ENCODE results near the gene ZDHHC11. TPM values are rescaled to one million over a fixed set of nuclear protein-coding genes. Genes with fewer than 3 reads are reported as not detected.
"Not testable (repeated sequence)": the region's sequence is repeated elsewhere in the genome, so short reads cannot be mapped to it uniquely, and the experiment has no call there.

ZDHHC11 gene
- polyA plus RNA-seq, 4 donors = 3.0 to 11.0 (median 6.2) TPM

DNA sequence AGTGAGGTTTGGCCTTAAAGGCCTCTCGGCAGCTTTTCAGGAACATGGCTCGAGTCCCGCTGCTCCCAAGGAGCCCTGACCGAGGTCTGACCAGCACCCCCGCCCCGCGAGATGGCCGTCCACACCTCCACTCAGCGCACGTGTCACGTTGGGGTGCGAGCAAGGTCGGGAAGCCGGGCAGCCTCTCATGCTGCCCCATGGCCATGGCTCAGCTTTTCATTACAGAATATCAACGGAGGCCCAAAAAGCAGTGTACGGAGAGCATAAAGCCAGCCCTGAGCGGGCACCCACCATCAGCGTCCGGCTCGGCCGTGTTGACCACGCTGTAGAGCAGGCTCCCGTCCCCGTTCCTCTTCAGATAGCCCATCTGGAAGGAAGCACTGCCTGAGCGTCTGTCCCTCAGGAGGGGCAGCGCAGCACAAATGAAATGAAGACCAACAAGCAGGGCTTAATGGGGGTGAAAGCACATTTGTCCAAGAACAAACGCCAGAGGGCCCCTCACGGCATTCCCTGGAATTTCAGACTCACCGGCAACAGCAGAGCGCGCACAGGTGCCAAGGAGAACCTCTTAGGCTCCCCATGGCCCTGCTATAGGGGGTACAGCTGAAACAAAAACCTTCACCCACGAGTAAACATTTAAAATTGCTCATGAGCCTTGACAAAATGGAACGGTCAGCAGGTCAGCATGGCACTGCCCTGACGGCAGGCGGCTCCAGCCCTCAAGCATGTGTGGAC, 30.2 kb upstream of the ZDHHC11 start:
- no peak for DNase-seq (ENCODE audit: low read depth in 4 of 4, low spot score in 3 of 4)

DNA sequence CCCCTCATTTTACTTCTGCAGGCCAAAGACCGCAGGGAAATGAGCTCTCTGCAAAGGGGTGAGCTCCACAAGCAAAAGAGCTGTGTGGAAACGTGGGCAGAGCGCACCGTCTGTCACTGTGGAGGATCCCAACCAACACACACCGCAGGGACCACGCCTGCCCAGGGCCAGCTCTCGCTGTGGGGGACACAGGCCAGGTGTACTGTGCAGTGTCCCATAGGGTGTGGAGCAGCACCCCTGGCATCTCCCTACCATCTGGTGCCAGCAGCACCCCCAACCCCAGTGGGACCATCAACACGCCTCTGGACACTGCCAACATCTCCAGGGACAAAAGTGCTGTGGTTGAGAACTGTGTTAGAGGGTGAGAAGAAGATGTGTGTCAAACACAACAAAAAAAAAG, 27.9 kb upstream of the ZDHHC11 start:
- not testable (repeated sequence) for DNase-seq (ENCODE audit: low read depth in 4 of 4, low spot score in 3 of 4)

DNA sequence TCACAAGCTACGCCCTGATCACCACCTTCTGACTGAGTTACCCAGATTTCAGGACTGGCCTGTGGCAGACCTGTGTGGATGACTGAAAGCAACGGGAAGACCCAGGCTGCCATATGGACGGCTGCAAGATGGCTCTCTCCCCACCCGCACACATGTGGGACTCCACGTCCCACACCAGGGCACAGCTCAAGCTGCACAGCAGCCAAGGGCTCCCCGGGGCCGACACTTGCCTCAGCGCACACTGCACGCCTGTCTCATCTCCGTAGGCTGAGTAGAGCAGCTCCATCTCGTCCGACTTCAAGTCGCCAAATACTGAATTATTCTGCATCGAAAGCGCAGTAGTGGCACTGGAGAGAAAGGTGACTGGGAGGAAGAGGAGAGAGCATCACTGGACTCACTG, 27.3 kb upstream of the ZDHHC11 start:
- no peak for DNase-seq (ENCODE audit: low read depth in 4 of 4, low spot score in 3 of 4)

DNA sequence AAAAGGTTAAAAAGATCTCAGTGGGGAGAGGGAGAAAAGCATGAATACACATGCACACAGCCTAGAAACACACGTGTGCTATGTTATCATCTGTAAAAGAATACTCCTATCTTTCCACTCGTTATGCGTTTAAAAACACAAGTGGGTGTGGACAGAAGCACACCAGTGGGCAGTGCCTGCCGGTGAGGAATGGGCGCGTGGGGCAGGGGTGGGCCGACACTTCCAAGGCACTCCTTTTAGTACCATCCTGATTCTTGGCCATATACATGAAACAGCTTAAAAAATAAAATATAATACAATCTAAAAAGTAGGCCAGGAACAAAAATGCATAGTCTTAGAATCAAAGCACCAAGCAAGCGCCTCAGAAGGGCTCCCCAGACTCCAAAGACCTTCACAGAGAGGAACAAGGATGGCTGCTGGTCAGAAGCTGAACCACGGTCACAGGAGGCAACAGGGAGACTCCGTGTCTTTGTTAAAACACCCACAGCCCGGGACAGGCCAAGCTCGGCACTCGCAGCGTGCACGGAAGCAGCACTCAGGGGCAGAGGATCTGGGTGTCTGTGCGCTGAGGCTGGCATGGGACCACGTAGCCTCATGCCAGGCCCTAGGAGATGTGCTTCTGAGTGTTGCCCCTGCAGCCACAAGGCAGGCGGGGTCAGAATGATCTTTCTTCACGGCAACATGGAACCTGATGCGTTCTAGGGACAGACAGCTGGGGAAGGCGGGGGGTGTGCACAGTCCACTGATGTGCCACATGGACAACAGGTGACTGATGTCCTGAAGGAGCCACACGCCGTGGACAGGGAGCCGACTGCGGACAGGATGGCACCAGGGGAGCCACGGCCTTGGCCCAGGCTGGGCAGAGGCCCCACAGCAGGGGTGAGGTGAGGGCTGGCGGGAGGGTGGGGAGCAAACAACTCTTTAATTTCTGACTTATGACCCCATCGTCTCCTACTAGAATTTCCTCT, 25.9 kb upstream of the ZDHHC11 start:
- DNase-seq (ENCODE audit: low read depth in 4 of 4, low spot score in 3 of 4) = no peak

DNA sequence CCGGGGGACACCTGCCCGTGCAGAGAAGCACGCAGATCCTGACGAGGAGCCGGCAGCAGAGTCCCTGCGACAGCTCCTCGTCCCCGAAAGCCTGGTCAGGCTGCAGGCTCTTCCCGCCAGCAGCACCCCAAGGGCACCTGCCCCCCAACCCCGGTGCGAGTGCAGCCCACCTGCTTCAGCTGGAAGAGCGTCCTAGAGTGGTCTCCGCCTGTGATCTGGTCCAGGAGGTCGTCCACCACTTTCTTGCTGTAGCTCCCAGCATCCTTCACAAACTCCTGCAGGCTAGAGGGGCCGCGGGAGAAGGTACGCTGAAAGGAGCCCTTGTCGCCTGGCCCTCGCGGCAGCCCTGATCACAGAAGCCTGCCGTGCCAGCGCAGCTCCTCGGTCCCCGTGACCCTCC, 25.1 kb upstream of the ZDHHC11 start:
- DNase-seq (ENCODE audit: low read depth in 4 of 4, low spot score in 3 of 4) = no peak

DNA sequence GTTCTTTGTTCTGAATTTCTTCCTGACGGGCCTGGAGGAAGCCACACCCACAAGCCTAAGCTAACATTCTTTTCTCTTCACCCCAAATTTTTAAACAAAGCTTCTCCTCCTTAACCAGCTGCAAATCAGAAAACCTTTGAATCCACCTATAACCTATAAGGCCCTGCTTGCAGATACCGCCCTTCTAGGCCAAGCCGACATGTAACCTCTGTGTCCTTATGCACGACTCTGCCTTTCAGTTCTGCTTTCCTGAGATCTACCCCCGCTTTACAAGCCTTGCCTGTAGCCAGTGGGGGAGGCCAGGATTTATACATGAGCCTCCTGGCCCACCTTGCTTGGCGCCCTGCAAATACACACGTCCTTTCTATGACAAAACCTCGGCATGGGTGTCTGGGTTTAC, 22.5 kb upstream of the ZDHHC11 start:
- no peak for DNase-seq (ENCODE audit: low read depth in 4 of 4, low spot score in 3 of 4)

DNA sequence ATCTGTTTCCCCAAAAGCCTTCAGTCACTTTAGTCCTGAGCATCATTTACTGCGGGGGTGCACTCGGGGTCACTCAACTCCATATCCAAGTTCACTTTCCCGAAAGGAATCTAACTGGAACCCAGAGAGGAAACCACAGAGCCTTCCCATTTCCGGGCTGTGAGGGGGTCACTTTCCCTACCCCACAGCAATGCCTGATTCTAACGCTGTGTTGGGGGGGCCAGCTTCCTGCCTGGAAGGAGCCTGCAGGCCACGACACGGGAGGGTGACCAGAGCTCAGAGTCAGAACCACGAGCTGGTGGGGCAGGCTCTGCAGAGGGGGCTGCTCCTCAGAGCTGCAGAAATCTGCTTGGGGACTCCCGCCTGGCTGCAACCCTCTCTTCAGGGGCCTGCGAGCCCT, 21.5 kb upstream of the ZDHHC11 start:
- DNase-seq (ENCODE audit: low read depth in 4 of 4, low spot score in 3 of 4) = no peak

DNA sequence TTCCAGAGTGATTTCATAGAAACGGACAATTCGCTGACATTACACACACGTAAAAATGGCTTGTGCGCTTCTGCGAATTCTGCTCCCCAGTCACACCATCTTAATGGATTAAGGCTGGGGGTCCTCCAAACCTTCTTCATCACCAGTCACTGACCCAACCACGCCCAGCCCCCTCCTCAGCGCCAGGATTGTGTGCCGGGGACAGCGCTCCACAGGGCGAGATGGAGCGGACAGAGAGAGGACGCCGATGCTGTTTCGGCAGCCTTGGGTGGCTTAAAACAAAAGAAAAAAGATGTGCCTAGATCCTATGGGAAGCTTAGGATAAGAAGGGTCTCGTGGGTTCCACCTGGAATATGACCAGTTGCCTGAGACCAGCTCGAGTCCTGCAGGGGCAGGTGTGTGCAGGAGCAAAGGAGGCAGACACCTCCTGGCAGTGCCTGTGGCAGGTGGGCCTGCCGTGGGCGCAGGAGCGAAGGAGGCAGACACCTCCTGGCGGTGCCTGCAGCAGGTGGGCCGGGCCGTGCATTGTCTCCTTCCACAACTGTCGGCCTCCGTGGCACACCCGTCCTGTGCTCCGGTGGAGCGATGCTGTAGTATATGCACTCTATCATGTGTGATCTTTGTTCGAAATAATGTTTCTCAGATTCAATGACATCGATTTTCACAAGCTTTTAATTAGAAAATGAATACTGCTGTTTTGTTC, 21.0 kb upstream of the ZDHHC11 start:
- no peak for DNase-seq (ENCODE audit: low read depth in 4 of 4, low spot score in 3 of 4)

DNA sequence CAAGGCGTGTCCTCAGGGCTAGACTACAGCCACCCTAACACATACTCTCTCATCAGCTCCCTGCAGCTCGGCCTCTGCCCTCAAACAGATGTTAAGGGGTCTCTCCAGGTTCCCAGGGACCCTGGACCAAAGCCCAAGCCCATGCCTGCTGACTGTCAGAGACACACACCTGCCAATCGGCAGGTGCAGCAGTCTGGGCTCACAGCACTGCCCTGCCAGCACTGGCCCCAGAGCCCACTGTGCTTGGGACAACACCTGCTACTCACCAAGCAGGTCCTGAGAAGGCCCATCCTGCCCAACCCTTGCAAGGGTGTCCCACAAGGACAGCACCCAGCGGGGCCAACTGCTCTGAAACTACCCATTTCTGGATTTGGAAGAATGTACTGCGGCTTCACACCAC, 20.2 kb upstream of the ZDHHC11 start:
- DNase-seq (ENCODE audit: low read depth in 4 of 4, low spot score in 3 of 4) = no peak

DNA sequence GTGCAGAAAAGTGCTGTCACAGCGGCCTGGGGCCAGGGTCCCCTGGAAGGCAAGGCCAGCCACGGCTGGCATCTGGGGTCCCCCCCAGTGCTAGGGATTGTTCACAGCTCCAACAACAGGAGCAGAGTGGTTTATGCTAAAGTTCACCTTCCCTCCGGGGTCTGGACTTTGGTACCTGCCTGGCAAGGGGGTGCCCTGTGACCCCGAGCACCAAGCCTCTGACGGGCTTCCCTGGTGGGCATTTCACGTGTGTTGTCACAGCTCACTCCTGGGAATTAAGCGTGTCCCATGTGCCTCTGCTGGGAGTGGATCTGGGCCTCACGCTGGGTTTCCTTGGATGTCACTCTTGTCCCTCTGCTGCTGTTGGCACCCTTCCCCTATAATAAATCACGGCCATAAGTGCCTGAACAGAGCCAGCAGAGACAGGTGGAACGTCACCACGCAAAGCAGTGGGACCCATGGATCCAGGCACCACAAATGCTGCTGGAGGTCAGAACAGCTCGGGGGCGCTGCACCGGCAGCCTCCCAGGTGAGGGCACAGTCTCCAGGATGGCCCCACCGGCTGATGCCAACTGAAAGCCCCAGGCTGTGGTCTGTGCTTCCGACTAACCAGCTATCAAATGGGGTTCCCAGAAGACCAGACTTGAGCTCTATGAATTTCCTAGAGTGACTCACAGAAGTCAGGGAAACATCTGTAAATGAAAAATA, 17.8 kb upstream of the ZDHHC11 start:
- DNase-seq (ENCODE audit: low read depth in 4 of 4, low spot score in 3 of 4) = no peak

DNA sequence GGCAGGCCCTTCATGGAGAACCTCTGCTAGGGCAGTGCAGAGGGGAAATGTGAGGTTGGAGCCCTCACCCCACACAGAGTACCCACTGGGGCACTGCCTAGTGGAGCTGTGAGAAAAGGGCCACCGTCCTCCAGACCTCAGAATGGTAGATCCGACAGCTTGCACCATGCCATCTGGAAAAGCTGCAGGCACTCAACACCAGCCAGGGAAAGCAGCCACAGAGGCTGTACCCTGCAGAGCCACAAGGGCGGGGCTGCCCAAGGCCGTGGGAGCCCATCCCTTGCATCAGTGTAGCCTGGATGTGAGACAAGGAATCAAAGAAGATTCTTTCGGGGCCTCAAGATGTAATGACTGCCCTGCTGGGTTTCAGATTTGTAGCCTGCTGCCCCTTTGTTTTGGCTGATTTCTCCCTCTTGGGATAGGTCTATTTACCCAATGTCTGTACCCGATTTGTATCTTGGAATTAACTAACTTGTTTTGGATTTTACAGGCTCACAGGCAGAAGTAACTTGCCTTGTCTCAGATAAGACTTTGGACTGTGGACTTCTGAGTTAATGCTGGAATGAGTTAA, 16.6 kb upstream of the ZDHHC11 start:
- no peak for DNase-seq (ENCODE audit: low read depth in 4 of 4, low spot score in 3 of 4)

DNA sequence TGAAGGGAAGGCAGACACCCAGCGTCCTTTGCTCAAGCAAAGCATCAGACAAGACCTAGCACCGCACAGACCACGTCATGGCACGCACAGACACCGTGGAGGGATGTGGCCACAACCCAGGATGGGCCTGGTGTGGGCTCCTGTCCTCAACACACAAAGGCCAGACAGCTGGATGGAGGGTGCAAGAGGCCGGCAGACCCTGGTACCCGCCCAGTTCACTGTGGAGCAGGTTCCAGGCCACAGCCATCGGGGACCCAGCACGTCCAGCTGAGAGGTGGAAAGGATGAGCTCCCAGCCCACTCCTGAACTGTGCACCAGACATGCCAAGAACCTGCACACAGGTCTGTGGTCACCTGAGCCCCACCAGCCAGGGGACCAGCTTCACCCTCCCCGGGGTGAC, 15.0 kb upstream of the ZDHHC11 start:
- no peak for DNase-seq (ENCODE audit: low read depth in 4 of 4, low spot score in 3 of 4)

DNA sequence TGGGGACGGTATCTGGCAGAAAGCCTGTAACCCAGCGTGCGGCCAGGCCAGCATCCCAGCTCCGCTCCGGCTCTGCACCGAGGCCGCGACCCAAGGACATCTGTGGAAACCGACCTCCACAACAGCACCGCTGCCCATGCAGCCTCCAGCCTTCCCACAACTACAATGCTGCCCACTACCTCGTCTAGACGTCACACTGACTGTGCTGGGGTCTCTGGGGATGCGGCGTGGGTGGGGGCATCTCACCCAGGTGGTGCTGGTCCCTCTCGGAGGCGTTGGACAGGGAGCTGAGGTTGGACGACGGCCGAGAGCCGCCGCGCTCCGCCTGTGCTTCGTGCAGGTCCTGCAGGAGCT, 14.4 kb upstream of the ZDHHC11 start:
- DNase-seq (ENCODE audit: low read depth in 4 of 4, low spot score in 3 of 4) = no peak

DNA sequence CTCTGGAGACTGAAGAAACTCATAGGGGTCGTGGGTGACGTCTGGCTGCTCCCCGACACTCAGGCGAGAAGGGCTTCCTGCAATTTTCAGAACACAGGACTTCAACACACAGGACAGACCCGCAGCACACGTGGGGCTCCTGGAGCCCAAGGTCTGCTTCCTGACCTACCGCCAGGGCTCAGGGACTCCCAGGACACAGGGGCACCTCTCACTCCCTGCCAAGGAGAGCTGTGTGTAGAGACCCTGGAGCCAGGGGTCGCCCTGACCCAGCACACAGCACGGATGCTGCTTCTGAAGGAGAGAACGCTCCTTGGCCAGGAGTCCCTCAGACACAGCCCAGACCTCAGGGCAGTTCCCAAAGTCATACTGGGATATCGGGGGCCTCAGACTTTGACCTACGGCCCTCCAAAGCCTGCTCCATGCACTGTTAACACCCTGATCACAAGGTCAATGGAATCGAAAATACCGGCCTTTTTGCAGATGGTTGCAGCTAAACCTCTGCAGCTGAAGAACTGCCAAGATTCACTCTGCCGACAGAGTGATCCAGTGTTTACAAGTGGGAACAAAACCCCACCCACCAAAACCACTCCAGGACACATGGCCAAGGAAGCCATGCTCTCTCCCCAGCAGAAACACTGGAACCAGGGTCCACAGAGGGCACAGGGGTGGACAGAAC, 13.8 kb upstream of the ZDHHC11 start:
- no peak for DNase-seq (ENCODE audit: low read depth in 4 of 4, low spot score in 3 of 4)

DNA sequence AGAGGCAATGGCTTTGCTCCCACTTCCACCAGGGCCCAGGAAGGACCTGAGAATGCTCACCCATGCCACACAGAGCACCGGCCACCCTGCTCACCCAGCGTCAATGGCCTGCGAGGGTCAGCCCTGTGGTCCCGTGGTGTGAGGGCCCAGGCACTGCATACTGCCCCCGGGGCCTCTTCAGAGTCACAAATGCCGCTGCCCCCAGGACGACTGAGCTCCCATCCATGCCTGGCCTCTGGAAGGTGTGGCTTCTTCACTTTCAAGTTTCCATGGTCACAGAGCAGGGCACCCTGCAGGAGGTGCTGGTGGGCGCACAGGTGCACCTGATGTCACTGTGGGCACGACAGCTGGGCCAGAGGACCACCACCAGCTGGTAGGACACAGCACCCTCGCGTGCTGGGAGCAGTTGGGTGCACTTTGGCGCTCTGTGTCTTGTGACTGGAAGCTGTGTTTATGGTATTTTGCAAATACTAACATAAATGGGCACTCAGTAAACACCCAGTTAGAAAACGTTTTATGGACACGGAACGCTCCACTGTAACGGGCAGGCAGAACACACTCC, 12.5 kb upstream of the ZDHHC11 start:
- no peak for DNase-seq (ENCODE audit: low read depth in 4 of 4, low spot score in 3 of 4)

DNA sequence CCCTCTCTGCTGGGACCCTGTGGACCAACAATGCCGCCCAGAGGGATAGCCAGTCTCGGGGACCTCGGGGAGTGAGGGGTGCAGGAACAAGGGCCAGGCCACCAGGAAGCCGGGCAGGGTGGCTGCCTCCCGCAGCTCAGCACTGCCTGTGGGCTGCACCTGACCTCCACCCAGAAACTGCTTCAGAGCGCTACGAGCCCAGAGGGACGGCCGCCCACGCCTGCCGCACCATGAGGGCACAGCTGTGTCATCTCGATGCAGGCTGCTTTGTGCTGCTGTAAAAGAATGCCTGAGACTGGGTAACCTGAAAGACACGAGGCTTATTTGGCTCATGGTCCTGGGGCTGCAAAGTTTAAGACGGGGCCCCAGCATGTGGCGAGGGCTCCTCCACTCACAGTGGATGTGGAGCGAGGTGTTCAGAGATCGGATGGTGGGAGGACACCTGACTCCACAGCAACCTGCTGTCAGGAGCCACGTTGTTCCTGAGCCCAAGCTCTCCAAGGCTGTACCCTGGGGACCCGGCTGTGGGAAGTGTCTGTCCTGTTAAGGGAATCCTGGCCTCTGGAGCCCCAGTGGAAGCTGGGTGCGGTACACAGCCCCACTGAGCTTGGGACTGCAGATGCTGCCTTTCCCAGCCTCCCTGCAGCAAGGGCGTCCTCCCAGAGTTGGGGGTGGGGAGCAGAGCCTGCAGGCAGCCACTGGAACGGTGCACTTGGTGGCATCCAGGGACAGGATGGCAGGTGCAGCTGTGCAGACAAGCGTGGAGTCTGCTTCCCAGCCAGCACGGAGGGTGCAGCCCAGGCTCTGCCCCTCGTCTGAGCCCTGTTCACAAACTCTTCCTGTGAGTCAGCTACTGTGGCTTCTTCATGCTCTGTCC, 11.8 kb upstream of the ZDHHC11 start:
- no peak for DNase-seq (ENCODE audit: low read depth in 4 of 4, low spot score in 3 of 4)

DNA sequence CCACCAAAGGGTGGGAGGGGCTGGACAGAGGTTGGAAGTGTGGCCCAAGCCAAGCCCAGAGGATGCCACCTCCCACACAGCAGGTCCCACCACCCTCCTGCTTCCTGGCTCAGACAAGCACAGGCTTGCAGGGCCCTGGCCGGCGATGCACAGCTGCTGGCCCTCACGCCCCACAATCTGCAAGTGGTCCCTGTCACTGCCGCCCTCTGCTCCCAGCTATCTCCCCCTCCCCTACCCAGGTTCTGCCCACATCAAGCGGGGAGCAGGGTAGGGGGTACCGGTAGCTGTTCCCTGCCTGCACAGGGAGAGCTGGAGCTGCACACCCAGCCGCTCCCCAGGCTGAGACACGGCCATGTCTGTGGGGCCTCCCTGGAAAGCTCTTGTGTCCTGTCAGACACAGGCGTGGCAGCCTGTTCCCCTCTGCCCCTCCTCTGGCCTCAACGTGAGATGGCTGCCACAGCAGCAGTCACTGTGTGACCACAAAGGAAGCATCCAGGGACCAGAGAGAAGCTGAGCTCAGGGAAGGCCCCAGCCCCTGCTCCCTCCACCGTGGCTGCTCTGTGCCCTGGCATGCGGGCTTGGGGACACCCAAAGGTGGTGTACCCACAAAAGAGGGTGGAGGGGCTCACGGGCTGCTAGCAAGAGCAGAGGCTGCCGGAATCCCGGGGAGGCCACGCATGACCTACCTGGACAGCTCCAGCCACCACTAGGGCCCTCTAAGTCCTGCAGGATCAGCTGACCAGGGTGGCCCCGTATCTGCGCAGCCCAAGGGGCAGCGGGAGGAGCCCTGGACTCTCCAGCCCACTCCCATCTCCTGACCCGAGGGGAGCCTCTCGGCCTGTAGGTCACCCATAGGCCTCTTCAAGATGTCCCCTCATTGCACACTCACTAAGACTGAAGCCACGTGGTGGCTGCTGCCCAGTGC, 10.9 kb upstream of the ZDHHC11 start:
- DNase-seq (ENCODE audit: low read depth in 4 of 4, low spot score in 3 of 4) = no peak
